Small intestine (tissue), 7 donors: ENCODE data around the gene TPSG1. TPM values are rescaled to one million over a fixed set of nuclear protein-coding genes. Genes with fewer than 3 reads are reported as not detected.
"Not testable (repeated sequence)": the region's sequence is repeated elsewhere in the genome, so short reads cannot be mapped to it uniquely, and the experiment has no call there.

ENCODE experiments used
- DNase-seq, 2 donors: peaks; one replicate each; pipeline versions ENCODE4 v3.0.0 to v3.0.0-alpha.2; 2013
- FAIRE-seq: peaks from 2 replicates; lab custom pipeline; 2012; peaks lifted over from hg19 to GRCh38; lab: Jason Lieb, UNC
- H3K27ac ChIP-seq, 3 donors: one replicate each; pipeline ENCODE4 v1.5.1; 2013; ENCODE audit warnings: low read length in 2 of 3, mild to moderate bottlenecking in 2 of 3, control low read depth in 1 of 3, inconsistent platforms in 1 of 3, low read depth in 1 of 3, moderate library complexity in 1 of 3
- H3K27me3 ChIP-seq, 3 donors: one replicate each; pipeline ENCODE4 v1.6.1; 2013; ENCODE audit warnings: low read length in 3 of 3, inconsistent platforms in 1 of 3; ENCODE audit not compliant: control insufficient read depth in 3 of 3, insufficient read depth in 3 of 3
- H3K36me3 ChIP-seq, 3 donors: one replicate each; pipeline ENCODE4 v1.6.1; 2013; ENCODE audit warnings: low read length in 3 of 3, inconsistent platforms in 1 of 3, low read depth in 1 of 3, mild to moderate bottlenecking in 1 of 3, moderate library complexity in 1 of 3; ENCODE audit not compliant: control insufficient read depth in 3 of 3, insufficient read depth in 2 of 3
- H3K4me1 ChIP-seq, 3 donors: one replicate each; pipeline ENCODE4 v1.6.1; 2013; ENCODE audit warnings: low read length in 2 of 3, inconsistent platforms in 1 of 3, low read depth in 1 of 3, mild to moderate bottlenecking in 1 of 3, moderate library complexity in 1 of 3; ENCODE audit not compliant: control insufficient read depth in 3 of 3, insufficient read depth in 2 of 3
- H3K4me3 ChIP-seq, 3 donors: one replicate each; pipeline ENCODE4 v1.5.1; 2013; ENCODE audit warnings: low read length in 3 of 3, control low read depth in 1 of 3, inconsistent platforms in 1 of 3, low read depth in 1 of 3, mild to moderate bottlenecking in 1 of 3, moderate library complexity in 1 of 3
- H3K9me3 ChIP-seq, 2 donors: one replicate each; pipeline ENCODE4 v1.6.1; 2013; ENCODE audit warnings: low read depth in 1 of 2, low read length in 1 of 2; ENCODE audit not compliant: control insufficient read depth in 2 of 2, insufficient read depth in 1 of 2
- WGBS, 3 donors: extraction: QIAGEN DNeasy Blood & Tissue Kit; methylation state at CpG; one replicate each; pipeline ENCODE4 v1.1.7; 2013; 5-methylcytosine and 5-hydroxymethylcytosine counted together
- polyA plus RNA-seq, 4 donors: library from polyadenylated mRNA; stranded (reverse) in 3 of 4; unstranded in 1 of 4; fragments of 200-250 nt in 3 of 4; fragments of 120-200 nt in 1 of 4; gene quantifications; one replicate each; pipeline versions ENCODE4 v1.2.1 to v1.2.3, GENCODE V29; 2013
- donor health status: healthy with polysubstance abuse.
- donor health status: control.
- donor health status: control.
- donor health status: Bipolar disorder and iron deficiency.
- donor health status: healthy.

TPSG1 gene
- polyA plus RNA-seq, 4 donors, result 3.3 to 40.9 (median 14.0) TPM

GRCh38 chr16:1255276-1256122 is 30.4 kb upstream of the TPSG1 start, which contains the start of gene TPSD1:
TPSD1 (plus strand) TSS chr16:1256069; CDS start chr16:1256281, 212 bp downstream.
- H3K27me3 ChIP-seq, result peaks cover 9 to 18% (median 10%) of the 10 kb centered on the region in 3 donors
- not testable (repeated sequence) for H3K4me1 ChIP-seq, H3K36me3 ChIP-seq, H3K4me3 ChIP-seq, DNase-seq, H3K9me3 ChIP-seq, H3K27ac ChIP-seq, FAIRE-seq
- 35 to 65% (median 47%) methylated on average over 19 to 26 of the region's 26 CpGs for WGBS, 3 donors

GRCh38 chr16:1254821-1255220 is 29.8 kb upstream of the TPSG1 start:
- not testable (repeated sequence) for H3K9me3 ChIP-seq, H3K36me3 ChIP-seq, FAIRE-seq, DNase-seq, H3K4me1 ChIP-seq, H3K4me3 ChIP-seq, H3K27ac ChIP-seq
- peaks cover 3 to 11% (median 3%) of the 10 kb centered on the region in 3 donors for H3K27me3 ChIP-seq
- 77 to 90% (median 84%) methylated on average over 3 of the region's 3 CpGs for WGBS, 3 donors

GRCh38 chr16:1253701-1254364 is 28.8 kb upstream of the TPSG1 start:
- not testable (repeated sequence) for H3K4me1 ChIP-seq, H3K36me3 ChIP-seq, H3K27ac ChIP-seq, H3K9me3 ChIP-seq, DNase-seq, FAIRE-seq, H3K27me3 ChIP-seq, H3K4me3 ChIP-seq
- WGBS, 3 donors, result no CpG with 5 or more reads among the region's 47 CpGs

DNA sequence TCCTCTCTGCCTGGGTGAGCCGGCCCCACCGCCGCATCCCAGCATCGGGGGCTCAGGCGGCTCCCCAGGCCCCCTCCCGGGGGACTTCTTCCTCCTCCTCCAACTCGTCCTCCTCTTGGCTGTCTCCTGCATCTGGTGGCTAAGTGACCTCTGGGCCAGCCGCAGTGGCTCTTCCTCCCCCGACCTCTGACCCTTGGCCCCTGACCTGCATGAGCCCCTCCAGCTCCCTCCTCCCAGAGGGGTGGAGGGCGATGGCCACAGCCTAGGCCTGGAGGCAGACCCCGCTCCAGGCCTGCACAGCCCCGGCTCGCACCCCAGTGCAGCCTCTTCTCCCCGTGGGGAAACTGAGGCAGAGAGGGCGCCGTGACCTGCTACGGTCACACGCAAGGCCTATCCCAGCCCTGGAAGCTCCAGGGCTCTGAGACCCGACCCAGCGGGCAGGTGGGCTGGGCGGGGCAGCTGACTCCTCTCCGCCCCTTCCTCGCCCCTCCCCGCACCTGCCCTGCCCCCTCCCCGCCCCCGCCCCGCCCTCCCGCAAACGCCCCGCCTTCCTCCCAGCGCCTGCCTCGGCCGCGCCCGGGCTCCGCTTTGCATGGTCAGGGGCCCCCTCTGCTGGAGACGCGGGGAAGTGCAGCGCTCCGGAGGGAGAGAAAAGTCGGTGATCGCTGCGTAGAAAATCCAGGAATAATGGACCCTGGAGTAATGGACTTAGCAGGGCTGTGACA is 24.1 kb upstream of the TPSG1 start:
- DNase-seq, FAIRE-seq, H3K27me3 ChIP-seq, H3K4me3 ChIP-seq, H3K36me3 ChIP-seq, H3K4me1 ChIP-seq, H3K9me3 ChIP-seq, H3K27ac ChIP-seq: not testable (repeated sequence)
- 67 to 80% methylated on average over 2 to 4 of the region's 43 CpGs; no CpG with 5 or more reads in 1 of the 3 donors for WGBS, 3 donors

DNA sequence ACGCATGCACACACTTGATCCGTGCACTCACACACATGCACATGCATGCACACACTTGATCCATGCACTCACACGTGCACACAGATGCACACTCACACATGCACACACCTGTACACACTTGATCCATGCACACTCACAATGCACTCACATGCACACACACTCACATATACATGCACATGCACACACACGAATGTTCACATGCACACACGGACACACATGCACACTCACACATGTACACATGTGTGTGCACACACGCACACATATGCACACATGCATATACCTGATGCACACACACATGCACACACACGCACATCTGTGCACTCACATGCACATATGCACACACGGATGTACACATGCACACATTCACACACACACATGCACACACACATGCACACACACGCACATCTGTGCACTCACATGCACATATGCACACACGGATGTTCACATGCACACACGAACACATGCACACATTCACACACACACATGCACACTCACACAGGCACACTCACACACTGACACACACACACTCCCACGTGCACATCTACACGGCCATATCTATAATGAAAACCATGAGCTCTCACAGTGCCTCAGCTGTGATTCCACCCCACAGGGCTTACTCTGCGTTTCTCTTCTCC is 23.0 kb upstream of the TPSG1 start:
- 80 to 87% (median 83%) methylated on average over 11 to 13 of the region's 14 CpGs for WGBS, 3 donors
- not testable (repeated sequence) for H3K4me3 ChIP-seq, H3K4me1 ChIP-seq, H3K27ac ChIP-seq, H3K27me3 ChIP-seq, FAIRE-seq, DNase-seq, H3K36me3 ChIP-seq, H3K9me3 ChIP-seq

DNA sequence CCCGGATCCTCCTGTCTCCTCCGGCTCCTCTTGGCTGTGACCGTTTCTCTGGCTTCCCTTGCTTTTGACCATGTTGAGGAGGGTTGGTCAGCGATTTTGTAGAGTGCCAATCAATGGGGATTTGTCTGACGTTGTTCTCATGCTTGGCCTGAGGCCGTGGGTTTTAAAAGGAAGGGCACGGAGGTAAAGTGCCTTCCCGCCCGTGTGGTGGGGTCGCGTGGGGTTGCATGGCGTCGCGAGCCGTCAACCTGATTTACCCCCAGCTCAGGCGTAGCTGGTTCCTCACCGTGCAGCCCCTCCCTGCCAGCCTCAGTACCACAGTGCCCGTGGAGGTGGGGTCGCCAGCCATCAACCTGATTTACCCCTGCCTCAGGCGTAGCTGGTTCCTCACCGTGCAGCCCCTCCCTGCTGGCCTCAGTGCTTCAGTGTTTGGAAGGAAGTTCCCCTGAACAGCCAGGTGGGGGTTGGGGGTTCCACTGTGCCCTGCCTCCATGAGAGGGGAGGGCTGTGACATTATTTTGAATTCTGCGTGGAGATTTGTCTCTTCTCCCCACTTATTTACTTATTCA is 20.5 kb upstream of the TPSG1 start:
- no peaks in the 10 kb centered on the region for H3K4me1 ChIP-seq
- no peaks in the 10 kb centered on the region for H3K27me3 ChIP-seq
- peaks cover 0 to 2% of the 10 kb centered on the region in 2 donors for H3K9me3 ChIP-seq
- H3K27ac ChIP-seq, result no peak overlapping the region
- H3K36me3 ChIP-seq, result no peaks in the 10 kb centered on the region
- no peak overlapping the region for H3K4me3 ChIP-seq
- FAIRE-seq, result no peak
- WGBS, 3 donors, result 40 to 60% (median 47%) methylated on average over 22 of the region's 22 CpGs
- no peak for DNase-seq

GRCh38 chr16:1244881-1245280 is 19.8 kb upstream of the TPSG1 start:
- Histone ChIP-seq H3K9me3 (peaks cover 0 to 2% of the 10 kb centered on the region in 2 donors), H3K36me3 (no peaks in the 10 kb centered on the region), H3K4me3 (no peak overlapping the region), H3K27ac (no peak overlapping the region), H3K27me3 (no peaks in the 10 kb centered on the region), H3K4me1 (no peaks in the 10 kb centered on the region)
- DNase-seq, result no peak
- no peak for FAIRE-seq
- 34 to 70% (median 40%) methylated on average over 11 to 12 of the region's 12 CpGs for WGBS, 3 donors
